ENCODE data around the gene NME9.

DNA sequence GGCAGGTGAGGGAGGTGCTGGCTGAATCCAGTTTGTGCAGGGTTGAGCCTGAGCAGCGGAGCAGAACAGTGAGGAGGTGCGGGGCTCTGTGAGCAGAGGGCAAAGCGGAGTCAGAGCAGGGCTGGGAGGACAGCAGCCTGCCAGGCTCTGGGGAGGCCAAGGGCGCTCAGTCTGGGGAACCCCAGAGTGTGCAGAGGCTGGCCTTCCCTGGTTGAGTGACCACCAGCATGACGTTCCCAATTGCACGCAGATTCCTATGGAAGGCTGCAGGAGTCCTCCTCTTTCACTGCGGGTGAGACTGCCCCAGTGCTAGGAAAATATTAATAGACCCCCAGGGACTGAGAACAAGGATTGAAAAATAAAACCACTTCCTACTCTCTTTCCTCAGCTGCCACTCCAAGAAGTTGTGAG, 31.9 kb upstream of the NME9 start:
- no peak for TF ChIP-seq POLR2AphosphoS5 (IDR thresholded peaks at IDR 0.05; ENCODE audit: low read depth, low read length)
- TF ChIP-seq, protein P1, sequence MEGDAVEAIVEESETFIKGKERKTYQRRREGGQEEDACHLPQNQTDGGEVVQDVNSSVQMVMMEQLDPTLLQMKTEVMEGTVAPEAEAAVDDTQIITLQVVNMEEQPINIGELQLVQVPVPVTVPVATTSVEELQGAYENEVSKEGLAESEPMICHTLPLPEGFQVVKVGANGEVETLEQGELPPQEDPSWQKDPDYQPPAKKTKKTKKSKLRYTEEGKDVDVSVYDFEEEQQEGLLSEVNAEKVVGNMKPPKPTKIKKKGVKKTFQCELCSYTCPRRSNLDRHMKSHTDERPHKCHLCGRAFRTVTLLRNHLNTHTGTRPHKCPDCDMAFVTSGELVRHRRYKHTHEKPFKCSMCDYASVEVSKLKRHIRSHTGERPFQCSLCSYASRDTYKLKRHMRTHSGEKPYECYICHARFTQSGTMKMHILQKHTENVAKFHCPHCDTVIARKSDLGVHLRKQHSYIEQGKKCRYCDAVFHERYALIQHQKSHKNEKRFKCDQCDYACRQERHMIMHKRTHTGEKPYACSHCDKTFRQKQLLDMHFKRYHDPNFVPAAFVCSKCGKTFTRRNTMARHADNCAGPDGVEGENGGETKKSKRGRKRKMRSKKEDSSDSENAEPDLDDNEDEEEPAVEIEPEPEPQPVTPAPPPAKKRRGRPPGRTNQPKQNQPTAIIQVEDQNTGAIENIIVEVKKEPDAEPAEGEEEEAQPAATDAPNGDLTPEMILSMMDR (IDR thresholded peaks at IDR 0.05): no peak
- TF ChIP-seq TCF7L2 (IDR thresholded peaks at IDR 0.05; ENCODE audit: low read depth, low read length): no peak

Measured in Panc1 (cell line).